ENCODE data around the gene SH3GL3.

SH3GL3 gene

GRCh38 chr15:83510001-83510400, 62.9 kb downstream of the SH3GL3 start:
- DNase-seq (ENCODE audit: low read depth): no peak

- no peak for DNase-seq (ENCODE audit: low read depth)
These were observed 65.3 kb downstream of the SH3GL3 start for GRCh38 chr15:83512459-83512858.

GRCh38 chr15:83514584-83514983, 67.4 kb downstream of the SH3GL3 start:
- no peak for DNase-seq (ENCODE audit: low read depth)

GRCh38 chr15:83515164-83515563, 68.0 kb downstream of the SH3GL3 start:
- DNase-seq (ENCODE audit: low read depth): no peak

- no peak for DNase-seq (ENCODE audit: low read depth)
These were observed 69.8 kb downstream of the SH3GL3 start for GRCh38 chr15:83516935-83517334.

GRCh38 chr15:83526319-83526718, 79.2 kb downstream of the SH3GL3 start:
- no peak for DNase-seq (ENCODE audit: low read depth)

- DNase-seq (ENCODE audit: low read depth): no peak
These were observed 86.3 kb downstream of the SH3GL3 start for GRCh38 chr15:83533410-83533962.

- DNase-seq (ENCODE audit: low read depth): no peak
These were observed 90.5 kb downstream of the SH3GL3 start for GRCh38 chr15:83537606-83538005.

- DNase-seq (ENCODE audit: low read depth): no peak
These were observed 91.5 kb downstream of the SH3GL3 start for GRCh38 chr15:83538682-83539081.

GRCh38 chr15:83545804-83546511, 98.8 kb downstream of the SH3GL3 start:
- DNase-seq (ENCODE audit: low read depth): no peak

GRCh38 chr15:83546512-83546888, 99.4 kb downstream of the SH3GL3 start:
- DNase-seq (ENCODE audit: low read depth): no peak

- DNase-seq (ENCODE audit: low read depth): no peak
These were observed 100.0 kb downstream of the SH3GL3 start for GRCh38 chr15:83547168-83547567.

- no peak for DNase-seq (ENCODE audit: low read depth)
These were observed 102.5 kb downstream of the SH3GL3 start for GRCh38 chr15:83549623-83550022.

GRCh38 chr15:83554558-83554957, 107.4 kb downstream of the SH3GL3 start:
- DNase-seq (ENCODE audit: low read depth): no peak

GRCh38 chr15:83555383-83555782, 108.2 kb downstream of the SH3GL3 start:
- DNase-seq (ENCODE audit: low read depth): no peak

GRCh38 chr15:83556068-83556467, 108.9 kb downstream of the SH3GL3 start:
- no peak for DNase-seq (ENCODE audit: low read depth)

GRCh38 chr15:83556754-83557153, 109.6 kb downstream of the SH3GL3 start:
- no peak for DNase-seq (ENCODE audit: low read depth)

- DNase-seq (ENCODE audit: low read depth): no peak
These were observed 111.0 kb downstream of the SH3GL3 start for GRCh38 chr15:83558146-83558545.

- DNase-seq (ENCODE audit: low read depth): peak; percentile 18
These were observed 112.3 kb downstream of the SH3GL3 start for GRCh38 chr15:83559310-83559966.

GRCh38 chr15:83561661-83562060, 114.5 kb downstream of the SH3GL3 start:
- DNase-seq (ENCODE audit: low read depth): no peak

- no peak for DNase-seq (ENCODE audit: low read depth)
These were observed 118.0 kb downstream of the SH3GL3 start for GRCh38 chr15:83565138-83565537.

- no peak for DNase-seq (ENCODE audit: low read depth)
These were observed 118.5 kb downstream of the SH3GL3 start for GRCh38 chr15:83565553-83566159.

- no peak for DNase-seq (ENCODE audit: low read depth)
These were observed 120.2 kb downstream of the SH3GL3 start for GRCh38 chr15:83567318-83567717.
